Ecto neural progenitor cell (in vitro differentiated cells): ENCODE measurements around the gene PRDM15.

Experiments
- DNase-seq: peaks from one replicate; pipeline ENCODE4 v3.0.0-alpha.2; 2018; ENCODE audit warnings: low spot score

Gene PRDM15

GRCh38 chr21:41908829-41909228, 29.7 kb upstream of the PRDM15 start:
- no peak for DNase-seq

GRCh38 chr21:41907496-41908258, 28.5 kb upstream of the PRDM15 start:
- DNase-seq, result no peak

- DNase-seq, result no peak
These were observed 27.6 kb upstream of the PRDM15 start for GRCh38 chr21:41906770-41907169.

GRCh38 chr21:41903559-41904351, 24.6 kb upstream of the PRDM15 start:
- no peak for DNase-seq

- no peak for DNase-seq
These were observed 23.8 kb upstream of the PRDM15 start for GRCh38 chr21:41902946-41903345.

- DNase-seq, result no peak
These were observed 22.6 kb upstream of the PRDM15 start for GRCh38 chr21:41901782-41902181.

GRCh38 chr21:41901099-41901498, 22.0 kb upstream of the PRDM15 start:
- no peak for DNase-seq

- DNase-seq, result no peak
These were observed 21.3 kb upstream of the PRDM15 start for GRCh38 chr21:41900401-41900800.

GRCh38 chr21:41899426-41900202, 20.5 kb upstream of the PRDM15 start:
- no peak for DNase-seq

GRCh38 chr21:41898998-41899397, 19.9 kb upstream of the PRDM15 start:
- DNase-seq, result no peak

GRCh38 chr21:41897700-41898099, 18.6 kb upstream of the PRDM15 start:
- no peak for DNase-seq

GRCh38 chr21:41897047-41897669, 18.0 kb upstream of the PRDM15 start:
- DNase-seq, result no peak

- DNase-seq, result no peak
These were observed 16.7 kb upstream of the PRDM15 start for GRCh38 chr21:41895643-41896493.

- DNase-seq, result no peak
These were observed 15.9 kb upstream of the PRDM15 start for GRCh38 chr21:41894922-41895557.

GRCh38 chr21:41894511-41894910, 15.4 kb upstream of the PRDM15 start:
- DNase-seq, result no peak

GRCh38 chr21:41892726-41893125, 13.6 kb upstream of the PRDM15 start:
- DNase-seq, result no peak

GRCh38 chr21:41891132-41891531, 12.0 kb upstream of the PRDM15 start:
- DNase-seq, result no peak

GRCh38 chr21:41890355-41890754, 11.2 kb upstream of the PRDM15 start:
- DNase-seq, result no peak

- DNase-seq, result no peak
These were observed 9.7 kb upstream of the PRDM15 start for GRCh38 chr21:41888749-41889376.

GRCh38 chr21:41887667-41888066, 8.5 kb upstream of the PRDM15 start:
- DNase-seq, result no peak
